Measurements from ENCODE around the gene EPB41L3.

The EPB41L3 gene

GRCh38 chr18:5463390-5463789 is 80.4 kb downstream of the EPB41L3 start:
- H3K4me2 ChIP-seq (ENCODE audit: low read length) = no peak overlapping the region
- H4K20me1 ChIP-seq (ENCODE audit: insufficient read depth, low read length) = no peaks in the 10 kb centered on the region
- no peak overlapping the region for H3K4me3 ChIP-seq (ENCODE audit: low read length)
- TF ChIP-seq CTCF (IDR thresholded peaks at IDR 0.05; ENCODE audit: low read depth, low read length) (no peak), EZH2phosphoT487 (IDR thresholded peaks at IDR 0.05; ENCODE audit: low read depth) (no peak)
- no peak overlapping the region for H3K27ac ChIP-seq (ENCODE audit: low read length)
- H3K36me3 ChIP-seq (replicated peaks; ENCODE audit: low read depth, low read length) = no peaks in the 10 kb centered on the region
- H3K9ac ChIP-seq (ENCODE audit: low read length) = no peak overlapping the region
- no peaks in the 10 kb centered on the region for H3K9me3 ChIP-seq (ENCODE audit: insufficient read depth, low read length)
- H2AFZ ChIP-seq (ENCODE audit: low read depth, low read length) = no peak overlapping the region
- H3K27me3 ChIP-seq (ENCODE audit: low read depth, low read length) = no peaks in the 10 kb centered on the region
- H3K4me1 ChIP-seq (ENCODE audit: low read length) = no peaks in the 10 kb centered on the region
- no peaks in the 10 kb centered on the region for H3K79me2 ChIP-seq (ENCODE audit: low read length)

GRCh38 chr18:5462227-5462626 is 81.6 kb downstream of the EPB41L3 start:
- Histone ChIP-seq H3K9ac (ENCODE audit: low read length) (no peak overlapping the region), H3K9me3 (ENCODE audit: insufficient read depth, low read length) (no peaks in the 10 kb centered on the region), H3K36me3 (replicated peaks; ENCODE audit: low read depth, low read length) (no peaks in the 10 kb centered on the region), H3K79me2 (ENCODE audit: low read length) (no peaks in the 10 kb centered on the region), H3K4me2 (ENCODE audit: low read length) (no peak overlapping the region), H3K27ac (ENCODE audit: low read length) (no peak overlapping the region), H4K20me1 (ENCODE audit: insufficient read depth, low read length) (no peaks in the 10 kb centered on the region), H2AFZ (ENCODE audit: low read depth, low read length) (no peak overlapping the region), H3K4me3 (ENCODE audit: low read length) (no peak overlapping the region), H3K27me3 (ENCODE audit: low read depth, low read length) (no peaks in the 10 kb centered on the region), H3K4me1 (ENCODE audit: low read length) (no peaks in the 10 kb centered on the region)
- TF ChIP-seq EZH2phosphoT487 (IDR thresholded peaks at IDR 0.05; ENCODE audit: low read depth) (no peak), CTCF (IDR thresholded peaks at IDR 0.05; ENCODE audit: low read depth, low read length) (no peak)

- H3K4me1 ChIP-seq (ENCODE audit: low read length) = no peaks in the 10 kb centered on the region
- no peaks in the 10 kb centered on the region for H4K20me1 ChIP-seq (ENCODE audit: insufficient read depth, low read length)
- no peak overlapping the region for H3K4me3 ChIP-seq (ENCODE audit: low read length)
- H3K36me3 ChIP-seq (replicated peaks; ENCODE audit: low read depth, low read length) = no peaks in the 10 kb centered on the region
- no peak overlapping the region for H2AFZ ChIP-seq (ENCODE audit: low read depth, low read length)
- no peak overlapping the region for H3K27ac ChIP-seq (ENCODE audit: low read length)
- H3K9me3 ChIP-seq (ENCODE audit: insufficient read depth, low read length) = no peaks in the 10 kb centered on the region
- H3K9ac ChIP-seq (ENCODE audit: low read length) = no peak overlapping the region
- H3K4me2 ChIP-seq (ENCODE audit: low read length) = no peak overlapping the region
- TF ChIP-seq CTCF (IDR thresholded peaks at IDR 0.05; ENCODE audit: low read depth, low read length) (no peak), EZH2phosphoT487 (IDR thresholded peaks at IDR 0.05; ENCODE audit: low read depth) (no peak)
- no peaks in the 10 kb centered on the region for H3K27me3 ChIP-seq (ENCODE audit: low read depth, low read length)
- H3K79me2 ChIP-seq (ENCODE audit: low read length) = no peaks in the 10 kb centered on the region
These were observed 82.8 kb downstream of the EPB41L3 start for GRCh38 chr18:5461041-5461440.

GRCh38 chr18:5457462-5457957 is 86.3 kb downstream of the EPB41L3 start:
- Histone ChIP-seq H2AFZ (ENCODE audit: low read depth, low read length) (no peak overlapping the region), H3K27me3 (ENCODE audit: low read depth, low read length) (no peaks in the 10 kb centered on the region), H3K9ac (ENCODE audit: low read length) (no peak overlapping the region), H3K4me1 (ENCODE audit: low read length) (no peaks in the 10 kb centered on the region), H3K9me3 (ENCODE audit: insufficient read depth, low read length) (no peaks in the 10 kb centered on the region), H3K79me2 (ENCODE audit: low read length) (no peaks in the 10 kb centered on the region), H3K4me2 (ENCODE audit: low read length) (no peak overlapping the region), H3K4me3 (ENCODE audit: low read length) (no peak overlapping the region), H3K36me3 (replicated peaks; ENCODE audit: low read depth, low read length) (no peaks in the 10 kb centered on the region), H4K20me1 (ENCODE audit: insufficient read depth, low read length) (no peaks in the 10 kb centered on the region), H3K27ac (ENCODE audit: low read length) (no peak overlapping the region)
- TF ChIP-seq CTCF (IDR thresholded peaks at IDR 0.05; ENCODE audit: low read depth, low read length) (no peak), EZH2phosphoT487 (IDR thresholded peaks at IDR 0.05; ENCODE audit: low read depth) (no peak)

Data from OCI-LY3 (cell line).